HG02763 (cell line): Measurements from ENCODE around the gene CEBPZOS.
A peak's percentile ranks its signal among the peaks of the same experiment; 100 is the strongest.

Experiments used
- ATAC-seq: cut with Tn5 transposase; IDR thresholded peaks from one replicate; pipeline ENCODE4 v1.9.1; 2021; ENCODE audit warnings: mild to moderate bottlenecking, moderate library complexity; ENCODE audit not compliant: unreplicated experiment

Gene CEBPZOS

DNA sequence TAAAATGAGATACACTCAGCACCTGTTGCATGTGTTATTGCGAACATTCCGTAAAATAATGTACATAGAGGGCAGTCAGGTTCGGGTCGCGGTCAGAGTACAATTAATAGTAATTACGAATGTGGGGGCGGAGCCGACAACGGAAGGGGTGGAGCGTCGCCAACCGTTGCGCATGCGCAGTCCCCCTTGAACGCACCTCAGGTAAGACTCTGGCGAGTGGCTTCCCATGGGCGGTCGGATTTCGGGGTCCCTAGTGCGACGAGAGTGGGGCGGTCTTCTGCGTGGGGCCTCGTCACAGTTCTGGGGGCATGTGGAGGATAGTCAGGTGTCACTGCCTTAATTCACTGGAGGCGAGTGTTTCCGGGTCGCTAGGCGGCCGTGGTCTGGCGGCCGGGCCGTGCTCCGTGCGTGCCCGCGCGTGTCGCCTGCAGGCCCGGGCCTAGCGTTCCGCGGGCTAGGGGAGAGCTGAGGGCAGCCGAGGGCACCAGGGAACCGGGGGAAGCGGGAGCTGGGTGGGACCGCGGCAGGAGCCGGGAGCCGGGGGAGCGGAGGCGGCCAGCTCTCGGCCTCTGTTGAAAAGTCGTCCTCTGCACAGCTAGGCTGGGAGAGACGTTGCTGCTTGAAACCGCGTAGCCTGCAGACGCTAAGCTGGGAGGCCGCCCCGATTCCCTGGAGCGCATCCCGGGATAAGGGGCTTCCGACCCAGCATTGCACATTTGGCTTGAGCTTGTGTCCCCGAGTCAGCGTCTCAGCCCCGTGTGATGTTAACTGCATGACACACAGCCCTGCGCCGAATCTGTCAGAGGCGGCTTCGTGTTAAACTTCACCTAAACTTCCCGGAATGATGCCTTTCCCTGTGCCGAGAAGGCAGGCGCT, at the start of gene CEBPZOS:
Gene CEBPZOS, plus strand, starts transcription at position 177 of the 876 bp plus-strand sequence. CDS start 3,209 bp downstream, outside the sequence.
- ATAC-seq: peak; percentile 77

DNA sequence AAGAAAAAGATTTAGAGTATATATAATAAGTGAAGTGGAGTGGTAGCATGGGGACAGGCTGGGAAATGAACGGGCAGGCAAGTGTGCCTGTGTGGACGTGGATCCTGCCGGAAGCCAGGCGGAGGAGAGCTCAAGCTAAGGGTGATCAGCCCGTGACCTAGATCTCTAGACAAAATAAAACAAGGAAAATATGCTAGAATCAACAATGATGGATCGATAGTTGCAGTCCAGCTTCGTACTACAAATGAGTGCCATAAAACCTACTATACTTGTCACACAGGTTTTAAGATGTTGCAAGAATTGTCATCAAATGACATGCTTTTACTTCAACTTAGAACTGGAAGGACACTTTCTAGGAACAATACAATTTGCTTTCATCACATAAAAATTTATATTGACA, 48.0 kb upstream of the CEBPZOS start:
- no peak for ATAC-seq

DNA sequence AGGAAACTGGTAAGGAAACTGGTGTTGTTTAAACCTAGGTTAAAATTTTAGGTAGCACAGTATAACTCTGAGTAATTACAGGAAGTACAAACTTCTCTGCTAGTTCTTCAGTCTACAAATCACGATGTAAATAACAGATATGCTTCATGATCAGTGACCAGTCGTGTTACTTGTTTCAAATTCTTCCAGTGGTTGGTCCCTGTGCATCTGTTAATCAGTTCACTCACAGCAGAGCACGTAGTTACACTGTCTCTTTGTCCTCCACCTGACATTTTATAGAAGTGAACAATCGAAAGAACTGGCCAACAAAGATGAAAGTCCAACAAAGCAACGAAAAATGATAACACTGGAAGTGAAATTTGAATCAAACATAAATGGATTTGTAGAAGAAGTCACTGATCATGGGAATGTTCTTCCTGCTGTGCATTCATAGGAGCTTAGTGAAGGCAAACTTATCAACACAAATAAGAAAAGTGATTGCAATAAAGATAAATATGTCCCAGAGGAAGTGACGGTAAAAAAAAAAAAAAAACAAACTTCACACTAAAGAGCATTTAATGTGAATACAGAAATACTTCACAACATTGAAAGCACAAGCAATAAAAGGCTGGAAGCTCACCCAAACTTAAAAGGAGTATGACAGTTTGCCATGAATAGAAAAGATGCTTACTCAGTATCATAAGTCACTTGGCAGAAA, 46.5 kb upstream of the CEBPZOS start:
- no peak for ATAC-seq

DNA sequence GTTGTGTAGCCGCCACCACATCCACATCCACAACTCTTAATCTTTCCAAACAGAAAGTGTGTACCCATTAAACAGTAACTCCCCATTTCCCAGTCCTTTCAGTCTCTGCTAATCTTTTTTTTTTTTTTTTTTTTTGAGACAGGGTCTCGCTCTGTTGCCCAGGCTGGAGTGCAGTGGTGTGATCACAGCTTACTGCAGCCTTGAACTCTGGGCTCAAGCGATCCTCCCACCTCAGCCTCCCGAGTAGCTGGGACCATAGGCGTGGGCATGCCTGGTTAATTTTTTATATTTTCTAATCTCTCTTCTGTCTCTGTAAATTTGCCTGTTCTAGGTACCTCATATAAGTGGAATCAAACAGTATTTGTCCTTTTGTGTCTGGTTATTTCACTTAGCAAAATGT, 43.1 kb upstream of the CEBPZOS start:
- no peak for ATAC-seq

DNA sequence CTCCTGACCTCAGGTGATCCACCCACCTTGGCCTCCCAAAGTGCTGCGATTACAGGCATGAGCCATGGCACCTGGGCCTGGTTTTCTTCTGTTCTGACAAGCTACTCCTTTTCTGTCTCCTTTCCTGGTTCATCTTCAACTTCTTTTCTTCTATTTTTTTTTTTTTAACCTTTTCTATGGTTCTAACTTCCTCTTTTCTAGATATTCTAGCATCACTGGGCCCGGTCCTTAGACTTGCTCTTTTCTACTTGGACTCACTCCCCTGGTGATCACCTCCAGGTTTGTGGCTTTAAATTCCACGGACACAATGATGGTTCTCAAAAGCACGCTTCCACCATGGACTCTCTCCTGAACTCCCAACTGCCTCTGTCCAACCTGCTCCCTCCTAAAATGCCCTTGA, 41.5 kb upstream of the CEBPZOS start:
- no peak for ATAC-seq

DNA sequence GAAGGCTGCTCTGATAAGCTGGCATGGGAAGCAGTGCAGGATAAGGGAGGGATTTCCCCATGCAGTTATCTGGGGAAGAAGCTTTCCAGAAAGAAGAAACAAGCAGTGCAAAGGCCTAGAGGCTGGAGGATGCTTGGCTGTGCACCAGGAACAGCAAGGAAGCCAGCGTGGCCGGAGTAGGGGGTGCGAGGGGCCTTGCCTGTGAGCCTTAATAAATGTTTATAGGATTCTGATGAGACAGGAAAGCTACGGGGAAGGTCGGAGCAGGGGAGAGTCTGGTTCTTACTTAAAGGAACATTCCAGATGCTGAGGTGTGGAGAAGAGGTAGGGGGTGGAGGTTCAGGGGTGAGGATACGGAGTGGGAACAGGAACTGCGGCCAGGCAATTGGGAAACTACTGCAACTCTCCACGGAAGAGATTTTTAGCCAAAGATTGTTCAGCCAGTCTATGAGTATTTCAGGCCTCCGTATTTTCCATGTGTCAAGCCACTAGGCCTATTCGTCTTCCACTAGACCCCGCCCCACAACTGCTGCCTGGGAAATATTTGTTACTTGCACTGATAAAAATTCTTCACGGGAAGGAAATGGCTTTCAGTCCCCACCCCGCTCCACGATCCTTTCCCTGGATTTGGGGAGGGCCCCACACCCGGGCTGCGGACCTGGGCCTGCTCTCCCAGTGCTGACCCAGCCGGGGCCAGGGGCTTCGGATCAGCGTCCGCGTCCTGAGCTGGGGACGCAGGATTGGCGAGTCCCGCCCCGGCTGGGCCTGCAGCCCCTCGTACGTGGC, 40.0 kb upstream of the CEBPZOS start:
- peak; percentile 8 for ATAC-seq

DNA sequence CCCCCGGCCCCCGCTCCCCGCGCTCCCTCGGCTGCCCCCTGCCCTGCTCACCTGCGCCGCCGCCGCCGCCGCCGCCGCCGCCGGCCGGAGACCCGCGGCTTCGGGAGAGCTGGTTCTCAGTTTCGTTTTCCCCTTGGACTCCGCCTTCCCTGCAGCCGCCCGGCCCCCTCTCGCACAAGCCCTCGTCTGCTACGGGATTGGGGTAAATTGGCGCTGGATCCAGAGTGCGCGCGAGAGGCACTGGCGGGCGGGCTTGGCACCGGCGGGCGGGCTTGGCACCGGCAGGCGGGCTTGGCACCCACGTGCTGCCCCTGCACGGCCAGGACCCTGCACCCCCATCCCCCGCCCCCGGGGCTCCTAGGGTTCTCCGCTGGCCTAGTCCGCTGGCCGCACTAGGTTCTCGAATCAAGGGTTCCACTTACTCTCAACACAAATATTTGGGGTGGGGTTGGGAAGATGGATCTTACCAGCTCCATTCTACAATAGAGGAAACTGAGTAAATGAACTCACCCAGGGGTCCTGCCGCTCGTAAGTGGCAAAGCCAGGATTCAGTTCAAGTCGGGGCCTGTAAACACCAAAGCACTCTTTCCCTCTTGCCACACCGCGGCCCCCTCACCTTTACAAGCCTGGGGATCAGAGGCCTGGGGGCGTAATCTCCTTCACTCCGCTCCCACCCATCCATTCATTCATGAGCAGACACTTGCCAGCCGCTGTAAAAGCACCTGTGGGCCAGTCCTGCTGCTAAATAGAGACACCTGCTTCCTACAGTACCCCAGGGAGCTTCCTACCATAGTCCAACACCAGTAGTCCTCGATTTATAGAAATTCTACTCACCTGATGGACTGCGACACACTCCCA, 39.2 kb upstream of the CEBPZOS start, which contains the start of gene EIF2AK2:
Gene EIF2AK2, minus strand, starts transcription at position 124 of the 858 bp plus-strand sequence. CDS start 9,174 bp downstream, outside the sequence.
- ATAC-seq: peak; percentile 88

DNA sequence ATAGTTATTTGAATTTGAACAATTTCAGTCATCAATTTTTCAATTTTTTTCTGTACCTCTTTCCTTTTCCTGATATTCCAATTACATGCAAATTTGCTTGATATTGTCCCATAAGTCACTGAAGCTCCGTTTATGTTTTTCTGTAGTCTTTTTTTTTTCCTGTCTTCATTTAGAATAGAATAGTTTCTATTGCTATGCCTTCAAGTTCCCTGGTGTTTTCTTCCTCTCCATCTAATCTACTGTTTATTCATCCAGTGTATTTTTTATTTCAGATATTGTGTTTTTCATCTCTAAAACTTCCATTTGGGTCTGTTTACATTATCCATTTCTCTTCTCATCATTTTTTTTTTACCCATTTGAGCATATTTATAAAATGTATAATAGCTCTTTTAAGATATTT, 31.5 kb upstream of the CEBPZOS start:
- ATAC-seq: no peak

DNA sequence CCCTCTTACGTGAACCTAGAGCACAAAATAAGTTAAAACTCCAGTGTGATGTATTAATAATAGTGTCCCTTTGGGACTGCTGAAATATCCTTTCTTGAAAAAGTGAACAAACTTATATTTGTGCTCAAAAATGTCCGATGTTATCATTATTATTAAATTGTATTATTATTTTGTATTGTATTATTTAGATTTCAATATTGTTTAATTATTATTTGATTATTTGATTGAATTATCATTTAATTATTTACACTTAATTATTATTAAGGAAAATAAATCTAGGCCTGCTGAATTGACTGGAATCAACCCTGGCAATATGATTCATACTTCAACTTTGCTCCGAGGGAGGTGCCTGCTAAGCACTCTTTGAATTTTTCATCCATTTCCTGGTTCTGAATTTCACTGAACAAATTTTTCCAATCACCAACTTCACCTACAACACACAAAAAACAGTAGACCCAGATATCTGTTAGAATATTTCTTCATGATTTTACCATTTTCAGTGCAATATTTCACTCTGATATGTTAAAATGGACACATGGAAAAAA, 28.6 kb upstream of the CEBPZOS start:
- ATAC-seq: no peak

DNA sequence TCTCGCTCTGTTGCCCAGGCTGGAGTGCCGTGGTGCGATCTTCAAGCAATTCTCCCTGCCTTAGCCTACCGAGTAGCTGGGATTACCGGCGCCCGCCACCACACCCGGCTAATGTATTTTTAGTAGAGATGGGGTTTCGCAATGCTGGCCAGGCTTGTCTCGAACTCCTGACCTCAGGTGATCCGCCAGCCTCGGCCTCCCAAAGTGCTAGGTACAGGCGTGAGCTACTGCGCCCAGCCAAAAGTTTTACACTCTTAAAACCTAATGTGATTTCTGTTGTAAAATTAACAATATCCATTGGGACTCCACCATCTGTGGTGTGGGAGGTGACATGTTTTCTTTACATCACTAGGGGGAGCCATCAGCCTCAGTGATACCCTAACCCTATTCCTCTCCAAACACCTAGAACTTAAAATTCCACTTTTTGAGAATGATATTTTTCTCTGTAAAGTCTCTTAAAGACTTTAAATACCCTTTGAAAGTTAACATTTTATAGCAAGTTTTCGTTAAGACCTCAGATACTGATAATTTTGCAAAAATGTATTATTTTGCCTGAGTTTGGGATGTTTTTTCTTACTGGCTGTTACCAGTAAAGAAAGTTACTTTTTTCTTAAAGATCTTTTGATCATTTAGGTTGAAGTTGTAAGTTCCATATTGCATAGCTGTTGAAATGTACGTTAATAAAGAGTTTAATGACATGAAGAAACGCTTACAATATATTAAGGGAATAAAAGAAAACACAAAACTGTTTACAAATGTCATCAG, 27.9 kb upstream of the CEBPZOS start:
- no peak for ATAC-seq

DNA sequence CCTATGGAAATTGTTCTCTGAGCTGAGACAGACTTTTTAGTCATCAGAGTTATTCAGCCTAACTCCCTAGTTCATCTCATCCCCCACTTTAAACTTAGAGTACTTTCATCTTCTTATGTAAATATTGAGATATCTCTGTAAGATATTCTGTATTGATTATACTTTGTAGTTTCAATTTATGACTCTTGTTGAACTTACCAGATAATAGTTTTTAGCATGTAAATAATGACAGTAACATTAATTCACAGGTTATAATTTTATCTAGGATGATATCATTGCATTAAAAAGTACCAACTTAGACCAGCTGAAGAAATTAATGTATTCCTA, 24.7 kb upstream of the CEBPZOS start:
- no peak for ATAC-seq

DNA sequence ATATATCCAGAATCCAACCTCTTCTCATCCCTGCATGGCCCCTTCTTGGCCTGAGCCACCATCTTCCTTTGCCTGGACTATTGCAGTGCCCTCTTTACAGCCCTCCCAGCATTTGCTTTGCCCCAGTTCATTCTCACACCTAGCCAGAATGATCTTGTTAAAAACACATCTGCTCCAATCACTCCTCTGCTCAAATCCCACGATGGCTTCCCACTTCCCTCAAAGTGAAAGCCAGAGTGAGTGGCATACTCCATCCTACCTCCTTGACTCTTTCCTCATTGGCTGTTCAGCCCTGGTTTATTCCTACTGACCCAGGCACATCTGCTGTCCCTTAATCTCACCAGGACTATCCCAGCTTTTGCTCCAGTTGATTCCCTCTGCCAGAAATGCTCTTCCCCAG, 22.6 kb upstream of the CEBPZOS start:
- no peak for ATAC-seq

DNA sequence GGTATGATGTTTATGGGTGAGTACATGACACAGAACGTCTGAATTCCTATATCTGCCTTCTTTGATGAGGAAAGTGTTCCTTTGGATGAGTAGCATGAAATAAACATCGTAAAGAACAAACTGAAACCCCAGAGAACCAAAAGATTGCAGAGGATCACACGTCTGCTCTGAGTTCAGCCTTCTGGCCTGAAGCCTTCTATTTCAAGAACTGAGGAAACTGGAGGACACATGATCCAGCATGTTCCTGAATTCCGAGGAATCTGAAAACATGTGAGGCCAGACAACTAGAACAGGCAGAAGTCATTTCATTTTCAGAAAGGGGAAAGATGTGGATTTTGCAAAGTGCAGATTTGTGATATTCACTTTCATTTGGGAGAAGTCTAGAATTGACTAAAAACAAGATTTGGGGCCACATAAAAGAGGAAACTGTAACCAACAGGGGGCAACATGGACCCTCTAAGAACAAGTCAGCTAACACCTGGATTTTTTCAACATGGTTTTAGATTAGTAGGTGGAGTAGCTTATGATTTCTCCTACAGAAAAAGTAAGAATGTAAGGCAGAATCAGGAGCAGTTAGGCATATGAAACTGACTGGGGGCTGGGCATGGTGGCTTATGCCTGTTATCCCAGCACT, 16.2 kb upstream of the CEBPZOS start:
- no peak for ATAC-seq

DNA sequence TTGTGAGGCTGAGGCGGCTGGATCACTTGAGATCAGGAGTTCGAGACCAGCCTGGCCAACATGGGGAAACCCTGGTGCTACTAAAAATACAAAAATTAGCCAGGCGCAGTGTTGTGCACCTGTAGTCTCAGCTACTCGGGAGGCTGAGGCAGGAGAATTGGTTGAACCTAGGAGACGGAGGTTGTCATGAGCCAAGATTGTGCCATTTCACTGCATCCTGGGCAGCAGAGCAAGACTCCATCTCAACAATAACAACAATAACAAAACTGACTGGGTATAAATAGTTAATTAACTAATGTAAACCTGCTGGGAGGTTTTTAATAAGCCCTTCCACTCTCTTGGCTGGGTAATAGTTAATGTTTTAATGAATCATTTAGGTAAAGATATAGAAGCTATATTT, 15.7 kb upstream of the CEBPZOS start:
- ATAC-seq: no peak

DNA sequence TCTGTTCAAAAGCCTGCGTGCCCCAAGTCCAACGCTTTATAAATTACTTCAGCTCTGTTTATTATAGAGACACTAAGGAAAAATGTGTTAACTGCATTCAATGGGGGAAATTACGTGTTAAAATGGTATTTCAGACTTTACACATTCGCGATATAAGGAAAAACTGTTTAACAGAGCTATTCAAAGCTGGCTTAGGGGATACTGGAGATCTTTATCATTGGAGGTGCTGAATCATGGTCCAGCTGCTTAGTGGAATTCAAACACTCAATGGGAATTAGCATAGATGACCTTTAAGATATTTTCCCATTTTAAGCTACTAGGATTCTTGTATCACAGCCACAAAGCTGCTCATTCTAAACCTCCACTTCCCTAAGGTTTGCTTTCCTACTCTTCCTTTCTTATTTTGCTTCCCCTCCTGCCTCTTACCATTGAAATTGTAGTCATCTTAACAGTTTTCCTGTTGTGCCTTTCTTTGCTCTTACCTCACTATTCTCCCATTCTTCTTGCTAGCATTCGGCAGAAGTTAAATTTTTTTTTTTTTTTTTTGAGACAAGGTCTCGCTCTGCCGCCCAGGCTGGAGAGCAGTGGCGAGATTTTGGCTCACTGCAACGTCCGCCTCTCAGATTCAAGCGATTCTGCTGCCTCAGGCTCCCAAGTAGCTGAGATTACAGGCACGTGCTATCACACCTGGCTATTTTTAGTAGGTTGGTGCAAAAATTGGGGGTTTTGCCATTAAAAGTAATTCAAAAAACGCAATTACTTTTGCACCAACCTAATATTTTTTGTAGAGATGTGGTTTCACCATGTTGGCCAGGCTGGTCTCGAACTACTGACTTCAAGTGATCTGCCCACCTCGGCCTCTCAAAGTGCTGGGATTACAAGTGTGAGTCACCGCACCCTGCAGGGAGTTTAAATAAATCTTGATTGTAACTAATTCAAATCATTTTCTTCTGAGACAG, 14.3 kb upstream of the CEBPZOS start:
- ATAC-seq: no peak

DNA sequence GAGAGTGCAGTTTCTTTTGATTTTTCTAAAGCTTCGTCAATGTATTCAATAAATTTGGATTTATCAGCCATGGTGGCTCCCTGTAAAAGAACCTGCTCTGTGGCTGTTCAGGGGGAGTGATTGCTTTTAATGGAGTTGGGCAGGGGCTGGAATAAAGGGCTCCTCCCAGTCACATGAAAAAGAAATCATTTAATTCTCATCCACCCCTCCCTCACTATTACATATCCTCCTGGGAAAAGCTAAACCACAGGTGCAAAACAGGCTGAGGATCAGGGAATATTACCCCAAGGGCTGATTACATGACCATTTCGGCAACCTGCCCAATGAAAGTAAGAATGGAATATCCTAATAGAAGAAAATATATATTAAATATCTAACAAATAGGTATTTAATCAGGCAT, 7.7 kb upstream of the CEBPZOS start, which contains the start of gene SULT6B1:
Gene SULT6B1, minus strand, starts transcription at position 101 of the 400 bp plus-strand sequence. Its CDS starts 30 bp downstream, at position 71.
- no peak for ATAC-seq

DNA sequence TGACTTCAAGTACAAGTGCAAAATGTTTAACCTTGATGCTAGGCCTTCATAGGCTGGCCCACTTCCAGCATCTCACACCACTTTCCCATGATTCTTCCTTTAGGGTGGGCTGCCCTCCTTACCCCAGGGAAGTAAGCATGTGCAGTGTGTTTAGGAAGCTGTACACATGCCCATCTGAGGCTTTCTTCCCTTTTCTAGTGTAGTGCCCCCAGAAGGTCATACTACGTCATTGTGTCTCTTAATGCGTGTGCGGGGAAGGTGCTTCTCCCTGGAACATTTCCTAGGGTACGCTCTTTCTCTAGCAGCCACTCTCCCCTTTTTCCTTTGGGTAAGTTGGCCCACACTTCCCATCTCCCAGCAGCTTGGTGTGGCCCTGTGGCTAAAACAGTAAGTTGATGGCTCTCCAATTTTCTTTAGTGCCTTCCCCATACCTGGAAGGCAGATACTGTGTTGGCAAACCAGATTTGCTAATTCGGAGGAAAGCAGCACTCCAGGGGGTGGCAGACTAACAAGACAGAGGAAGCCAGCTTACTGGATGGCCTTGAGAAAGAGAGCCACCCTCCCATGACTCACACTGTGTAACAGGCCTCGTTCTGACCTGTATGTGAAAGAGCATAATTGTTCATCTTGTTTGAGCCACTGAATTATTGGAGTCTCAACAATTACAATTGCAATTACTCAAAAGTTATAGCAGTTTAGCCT, 6.7 kb upstream of the CEBPZOS start:
- no peak for ATAC-seq
